KMS-11 (cell line): ENCODE data around the gene NAV3.

Experiments used
- H2AFZ ChIP-seq: fragments of 200-600 bp; sonication (generic); 2 replicates; pipeline ENCODE4 v1.6.1; 2016; ENCODE audit warnings: antibody characterized with exemption, mixed run types, low read depth
- H3K27ac ChIP-seq: fragments of 200-600 bp; sonication (generic); 2 replicates; pipeline ENCODE4 v1.6.1; 2016; ENCODE audit warnings: mild to moderate bottlenecking, mixed run types
- H3K27me3 ChIP-seq: fragments of 200-600 bp; sonication (generic); 2 replicates; pipeline ENCODE4 v1.6.1; 2017; ENCODE audit warnings: mild to moderate bottlenecking, low read depth, mixed run types, moderate library complexity; ENCODE audit not compliant: insufficient read depth
- H3K36me3 ChIP-seq: fragments of 200-600 bp; sonication (generic); 2 replicates; pipeline ENCODE4 v1.6.1; 2017; ENCODE audit warnings: mild to moderate bottlenecking, mixed run types; ENCODE audit not compliant: insufficient read depth
- H3K4me1 ChIP-seq: fragments of 200-600 bp; sonication (generic); 2 replicates; pipeline ENCODE4 v1.6.1; 2016; ENCODE audit warnings: mild to moderate bottlenecking, low read depth, mixed run types; ENCODE audit not compliant: poor library complexity, severe bottlenecking
- H3K4me2 ChIP-seq: fragments of 200-600 bp; sonication (generic); 2 replicates; pipeline ENCODE4 v1.7.0; 2016; ENCODE audit warnings: mild to moderate bottlenecking, mixed run types
- H3K4me3 ChIP-seq: fragments of 200-600 bp; sonication (generic); IDR thresholded peaks from 2 replicates; pipeline ENCODE4 v1.6.1; 2017; ENCODE audit warnings: low read depth, low read length, mixed read lengths; ENCODE audit not compliant: insufficient read depth
- H3K79me2 ChIP-seq: fragments of 200-600 bp; sonication (generic); 2 replicates; pipeline ENCODE4 v1.6.1; 2016; ENCODE audit warnings: low read depth, mixed run types; ENCODE audit not compliant: insufficient read depth
- H3K9ac ChIP-seq: fragments of 200-600 bp; sonication (generic); 2 replicates; pipeline ENCODE4 v1.6.1; 2016; ENCODE audit warnings: mild to moderate bottlenecking, mixed run types
- H4K20me1 ChIP-seq: fragments of 200-600 bp; sonication (generic); 2 replicates; pipeline ENCODE4 v1.6.1; 2016; ENCODE audit warnings: mild to moderate bottlenecking, mixed run types; ENCODE audit not compliant: insufficient read depth
- TF ChIP-seq, protein P1 (sequence below): fragments of 200-600 bp; sonication (generic); conservative IDR thresholded peaks from 2 replicates; pipeline ENCODE4 v1.6.1; 2017; ENCODE audit warnings: low read depth, mild to moderate bottlenecking, antibody characterized with exemption, low read length, moderate library complexity, mixed read lengths

NAV3 gene

DNA sequence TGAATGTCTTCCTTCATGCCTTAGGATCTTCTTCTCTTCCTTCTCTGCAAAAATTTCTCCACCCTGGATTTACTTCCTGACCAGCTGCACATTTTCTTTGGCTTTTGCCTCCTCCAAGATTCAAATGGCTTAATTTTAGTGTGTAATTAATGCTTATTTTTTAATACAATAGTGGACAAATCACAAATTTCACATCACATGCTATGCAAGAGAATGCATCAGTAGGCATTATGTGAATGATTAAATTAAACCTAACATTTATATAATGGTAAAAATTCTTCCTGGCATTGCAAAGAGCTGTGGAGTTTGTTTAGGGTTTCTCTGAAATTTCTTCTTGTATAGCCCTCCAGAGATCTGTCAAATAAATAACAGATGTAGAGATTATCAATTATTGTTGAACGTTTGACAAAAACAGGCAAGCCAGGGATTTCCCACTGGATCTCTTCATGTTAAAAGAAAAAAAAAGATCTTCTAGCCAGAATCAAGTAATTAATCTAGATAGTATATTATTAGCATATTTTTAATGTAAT is 84.4 kb downstream of the NAV3 start:
- TF ChIP-seq, protein P1, sequence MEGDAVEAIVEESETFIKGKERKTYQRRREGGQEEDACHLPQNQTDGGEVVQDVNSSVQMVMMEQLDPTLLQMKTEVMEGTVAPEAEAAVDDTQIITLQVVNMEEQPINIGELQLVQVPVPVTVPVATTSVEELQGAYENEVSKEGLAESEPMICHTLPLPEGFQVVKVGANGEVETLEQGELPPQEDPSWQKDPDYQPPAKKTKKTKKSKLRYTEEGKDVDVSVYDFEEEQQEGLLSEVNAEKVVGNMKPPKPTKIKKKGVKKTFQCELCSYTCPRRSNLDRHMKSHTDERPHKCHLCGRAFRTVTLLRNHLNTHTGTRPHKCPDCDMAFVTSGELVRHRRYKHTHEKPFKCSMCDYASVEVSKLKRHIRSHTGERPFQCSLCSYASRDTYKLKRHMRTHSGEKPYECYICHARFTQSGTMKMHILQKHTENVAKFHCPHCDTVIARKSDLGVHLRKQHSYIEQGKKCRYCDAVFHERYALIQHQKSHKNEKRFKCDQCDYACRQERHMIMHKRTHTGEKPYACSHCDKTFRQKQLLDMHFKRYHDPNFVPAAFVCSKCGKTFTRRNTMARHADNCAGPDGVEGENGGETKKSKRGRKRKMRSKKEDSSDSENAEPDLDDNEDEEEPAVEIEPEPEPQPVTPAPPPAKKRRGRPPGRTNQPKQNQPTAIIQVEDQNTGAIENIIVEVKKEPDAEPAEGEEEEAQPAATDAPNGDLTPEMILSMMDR, result no peak
- Histone ChIP-seq H3K4me2 (no peak overlapping the region), H3K27ac (no peak overlapping the region), H3K9ac (no peak overlapping the region), H3K79me2 (no peaks in the 10 kb centered on the region), H3K36me3 (no peaks in the 10 kb centered on the region), H2AFZ (no peak overlapping the region), H3K27me3 (no peaks in the 10 kb centered on the region), H4K20me1 (no peaks in the 10 kb centered on the region), H3K4me3 (no peak overlapping the region), H3K4me1 (no peaks in the 10 kb centered on the region)

GRCh38 chr12:77916276-77916675 is 85.6 kb downstream of the NAV3 start:
- Histone ChIP-seq H3K4me3 (no peak overlapping the region), H3K36me3 (no peaks in the 10 kb centered on the region), H3K27me3 (no peaks in the 10 kb centered on the region), H2AFZ (no peak overlapping the region), H3K9ac (no peak overlapping the region), H3K4me2 (no peak overlapping the region), H3K4me1 (no peaks in the 10 kb centered on the region), H3K79me2 (no peaks in the 10 kb centered on the region), H4K20me1 (no peaks in the 10 kb centered on the region), H3K27ac (no peak overlapping the region)
- TF ChIP-seq, protein P1, result no peak

GRCh38 chr12:77918046-77918445 is 87.4 kb downstream of the NAV3 start:
- no peak overlapping the region for H3K4me2 ChIP-seq
- TF ChIP-seq, protein P1, result no peak
- no peaks in the 10 kb centered on the region for H3K27me3 ChIP-seq
- H3K4me3 ChIP-seq, result no peak overlapping the region
- H2AFZ ChIP-seq, result no peak overlapping the region
- no peaks in the 10 kb centered on the region for H4K20me1 ChIP-seq
- H3K4me1 ChIP-seq, result no peaks in the 10 kb centered on the region
- no peak overlapping the region for H3K9ac ChIP-seq
- no peak overlapping the region for H3K27ac ChIP-seq
- H3K79me2 ChIP-seq, result no peaks in the 10 kb centered on the region
- no peaks in the 10 kb centered on the region for H3K36me3 ChIP-seq

GRCh38 chr12:77919450-77919849 is 88.8 kb downstream of the NAV3 start:
- no peak overlapping the region for H3K4me2 ChIP-seq
- H3K79me2 ChIP-seq, result no peaks in the 10 kb centered on the region
- no peak overlapping the region for H3K27ac ChIP-seq

More at GRCh38 chr12:77919450-77919849, 88.8 kb downstream of the NAV3 start:
- TF ChIP-seq, protein P1, result no peak
- H3K9ac ChIP-seq, result no peak overlapping the region
- no peaks in the 10 kb centered on the region for H4K20me1 ChIP-seq
- no peak overlapping the region for H2AFZ ChIP-seq
- no peaks in the 10 kb centered on the region for H3K27me3 ChIP-seq
- no peaks in the 10 kb centered on the region for H3K36me3 ChIP-seq
- H3K4me3 ChIP-seq, result no peak overlapping the region
- no peaks in the 10 kb centered on the region for H3K4me1 ChIP-seq
